Kidney (tissue), 14 donors: ENCODE measurements around the gene DRGX. TPM values are rescaled to one million over a fixed set of nuclear protein-coding genes. Genes with fewer than 3 reads are reported as not detected.
A peak's percentile ranks its signal among the peaks of the same experiment; 100 is the strongest.

Source experiments
- DNase-seq, 5 donors: peaks; one replicate each; pipeline ENCODE4 v3.0.0-alpha.2; 2013 to 2020
- FAIRE-seq: peaks from 2 replicates; lab custom pipeline; 2012; peaks lifted over from hg19 to GRCh38; lab: Jason Lieb, UNC
- H3K27ac ChIP-seq, 2 donors: one replicate each; pipeline ENCODE4 v1.7.0; 2013; ENCODE audit warnings: low read depth in 2 of 2, low read length in 2 of 2, inconsistent platforms in 1 of 2
- H3K27me3 ChIP-seq: one replicate; pipeline ENCODE4 v1.7.1; 2013; ENCODE audit warnings: low read length, inconsistent platforms; ENCODE audit not compliant: control insufficient read depth, insufficient read depth
- H3K36me3 ChIP-seq, 3 donors: one replicate each; pipeline versions ENCODE4 v1.7.0 to v1.7.1; 2013; ENCODE audit warnings: low read length in 3 of 3, control low read depth in 1 of 3, inconsistent platforms in 1 of 3; ENCODE audit not compliant: insufficient read depth in 3 of 3, control insufficient read depth in 2 of 3
- H3K4me1 ChIP-seq, 3 donors: one replicate each; pipeline versions ENCODE4 v1.7.0 to v1.7.1; 2013; ENCODE audit warnings: low read length in 3 of 3, inconsistent platforms in 1 of 3, low read depth in 1 of 3; ENCODE audit not compliant: control insufficient read depth in 2 of 3, insufficient read depth in 2 of 3
- H3K4me3 ChIP-seq, 3 donors: one replicate each; pipeline versions ENCODE4 v1.7.0 to v1.8.1; 2013; ENCODE audit warnings: low read length in 3 of 3, control low read depth in 1 of 3, inconsistent platforms in 1 of 3
- H3K9ac ChIP-seq, 3 donors: one replicate each; pipeline versions ENCODE4 v1.7.0 to v1.7.1; 2013; ENCODE audit warnings: low read length in 3 of 3, control low read depth in 1 of 3, inconsistent platforms in 1 of 3
- H3K9me3 ChIP-seq, 3 donors: one replicate each; pipeline versions ENCODE4 v1.7.0 to v1.7.1; 2013; ENCODE audit warnings: low read length in 3 of 3, control low read depth in 1 of 3, inconsistent platforms in 1 of 3; ENCODE audit not compliant: control insufficient read depth in 2 of 3, insufficient read depth in 1 of 3
- intact Hi-C: fragments of 100-400 bp; cut with DNase I; formaldehyde crosslinking; loops from one replicate; pipeline ENCODE4 v1.11.1; 2022
- polyA plus RNA-seq: library from polyadenylated mRNA; stranded (reverse); fragments of 350-450 nt; fragmentation: Illumina TruSeq; extraction: RNeasy Lipid Tissue Mini Kit (QIAGEN cat#74804); gene quantifications from one replicate; pipeline ENCODE4 v1.2.3, GENCODE V29; 2014; ENCODE audit warnings: low read depth, low replicate concordance; ENCODE audit not compliant: insufficient read depth
- total RNA-seq: library from RNA; stranded (reverse); fragmentation: NEBNext Ultra II Directional; extraction: Animal tissue kit (Norgen Biotek cat#: 25700); gene quantifications from one replicate; pipeline ENCODE4 v1.2.1, GENCODE V29; 2021
- TF ChIP-seq, protein P1 (sequence below): IDR thresholded peaks from 3 replicates; pipeline ENCODE4 v1.5.1; 2012; ENCODE audit warnings: mild to moderate bottlenecking, moderate library complexity, borderline replicate concordance; ENCODE audit not compliant: insufficient read depth; ENCODE audit errors: extremely low read depth
- donor health status: control.
- donor health status: control.
- donor health status: control.
- donor health status: control.
- donor health status: control.
- donor health status: DM: yes; HTN: yes; CAD: no.
- donor health status: Normal renal cell carcinoma (clear cell type).

DRGX gene
- total and polyA plus RNA-seq, 2 donors from 2014 or later = not detected

DNA sequence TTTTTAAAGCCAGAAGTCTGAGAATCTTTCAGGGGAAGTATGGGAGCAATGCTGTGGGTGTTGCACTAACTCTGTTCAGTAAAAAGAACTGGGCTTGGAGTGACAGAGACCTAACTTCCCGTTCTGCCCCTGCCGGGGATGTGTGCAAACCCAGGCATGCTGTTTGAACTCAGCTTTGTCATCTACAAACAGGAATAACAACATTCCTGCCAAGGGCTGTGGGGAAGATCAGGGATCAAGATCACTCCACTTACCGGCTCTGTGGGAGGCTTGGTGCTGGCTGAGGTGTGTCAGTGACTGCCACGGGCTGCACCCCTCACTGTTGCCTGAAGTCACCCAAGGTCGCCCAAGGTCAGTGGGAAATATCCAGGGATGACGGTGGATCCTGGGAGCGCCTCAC is 23.1 kb upstream of the DRGX start:
- Histone ChIP-seq H3K9ac (no peak overlapping the region), H3K27ac (no peak overlapping the region), H3K36me3 (no peaks in the 10 kb centered on the region), H3K4me3 (no peak overlapping the region), H3K27me3 (no peaks in the 10 kb centered on the region), H3K9me3 (no peaks in the 10 kb centered on the region), H3K4me1 (no peaks in the 10 kb centered on the region)
- TF ChIP-seq, protein P1, sequence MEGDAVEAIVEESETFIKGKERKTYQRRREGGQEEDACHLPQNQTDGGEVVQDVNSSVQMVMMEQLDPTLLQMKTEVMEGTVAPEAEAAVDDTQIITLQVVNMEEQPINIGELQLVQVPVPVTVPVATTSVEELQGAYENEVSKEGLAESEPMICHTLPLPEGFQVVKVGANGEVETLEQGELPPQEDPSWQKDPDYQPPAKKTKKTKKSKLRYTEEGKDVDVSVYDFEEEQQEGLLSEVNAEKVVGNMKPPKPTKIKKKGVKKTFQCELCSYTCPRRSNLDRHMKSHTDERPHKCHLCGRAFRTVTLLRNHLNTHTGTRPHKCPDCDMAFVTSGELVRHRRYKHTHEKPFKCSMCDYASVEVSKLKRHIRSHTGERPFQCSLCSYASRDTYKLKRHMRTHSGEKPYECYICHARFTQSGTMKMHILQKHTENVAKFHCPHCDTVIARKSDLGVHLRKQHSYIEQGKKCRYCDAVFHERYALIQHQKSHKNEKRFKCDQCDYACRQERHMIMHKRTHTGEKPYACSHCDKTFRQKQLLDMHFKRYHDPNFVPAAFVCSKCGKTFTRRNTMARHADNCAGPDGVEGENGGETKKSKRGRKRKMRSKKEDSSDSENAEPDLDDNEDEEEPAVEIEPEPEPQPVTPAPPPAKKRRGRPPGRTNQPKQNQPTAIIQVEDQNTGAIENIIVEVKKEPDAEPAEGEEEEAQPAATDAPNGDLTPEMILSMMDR = no peak
- FAIRE-seq (no peak), DNase-seq (peak in 2 of 5 donors; percentile 14 to 27)
- intact Hi-C loops = no loop called here

DNA sequence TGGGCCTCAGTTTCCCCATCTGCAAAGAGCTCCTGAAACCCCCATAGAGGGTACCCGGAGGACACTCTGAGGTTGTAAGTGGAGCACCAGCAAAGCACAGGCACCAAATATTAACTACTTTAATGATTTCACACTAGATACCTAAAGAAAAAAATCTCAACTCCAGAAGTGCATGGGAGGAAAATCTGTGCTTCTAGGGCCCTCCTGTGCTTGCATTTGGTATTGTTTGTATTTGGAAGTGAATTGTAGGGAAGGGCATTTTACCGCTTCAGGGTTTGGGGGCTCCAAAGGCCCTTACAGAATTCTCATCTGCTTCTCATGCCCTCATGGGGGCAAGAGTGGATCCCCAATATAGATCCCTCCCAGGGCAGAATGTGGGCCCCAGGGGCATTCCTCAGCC is 22.4 kb upstream of the DRGX start:
- no peaks in the 10 kb centered on the region for H3K36me3 ChIP-seq
- H3K9ac ChIP-seq = no peak overlapping the region
- FAIRE-seq (no peak), DNase-seq (no peak)
- no peaks in the 10 kb centered on the region for H3K9me3 ChIP-seq
- intact Hi-C loops = no loop called here
- H3K27me3 ChIP-seq = no peaks in the 10 kb centered on the region
- no peak overlapping the region for H3K27ac ChIP-seq
- TF ChIP-seq, protein P1 = no peak
- H3K4me1 ChIP-seq = no peaks in the 10 kb centered on the region
- no peak overlapping the region for H3K4me3 ChIP-seq

DNA sequence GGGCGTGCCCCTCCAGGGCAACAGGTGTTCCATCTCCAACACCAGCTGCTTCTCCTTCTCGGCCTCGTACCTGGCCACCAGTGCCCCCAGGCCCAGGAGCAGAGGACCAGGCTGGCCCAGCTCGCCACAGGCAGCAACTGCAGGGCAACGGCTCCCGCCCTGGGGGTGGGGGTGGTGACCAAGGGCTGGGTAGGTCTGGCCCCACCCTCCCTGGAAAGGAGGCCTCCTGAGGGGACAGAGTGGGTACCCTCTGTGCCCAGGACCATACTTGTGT is 22.1 kb upstream of the DRGX start:
- Histone ChIP-seq H3K27ac (no peak overlapping the region), H3K27me3 (no peaks in the 10 kb centered on the region), H3K4me1 (no peaks in the 10 kb centered on the region), H3K9ac (no peak overlapping the region), H3K9me3 (no peaks in the 10 kb centered on the region), H3K36me3 (no peaks in the 10 kb centered on the region), H3K4me3 (no peak overlapping the region)
- intact Hi-C loops = no loop called here
- DNase-seq (no peak), FAIRE-seq (no peak)
- TF ChIP-seq, protein P1 = no peak

DNA sequence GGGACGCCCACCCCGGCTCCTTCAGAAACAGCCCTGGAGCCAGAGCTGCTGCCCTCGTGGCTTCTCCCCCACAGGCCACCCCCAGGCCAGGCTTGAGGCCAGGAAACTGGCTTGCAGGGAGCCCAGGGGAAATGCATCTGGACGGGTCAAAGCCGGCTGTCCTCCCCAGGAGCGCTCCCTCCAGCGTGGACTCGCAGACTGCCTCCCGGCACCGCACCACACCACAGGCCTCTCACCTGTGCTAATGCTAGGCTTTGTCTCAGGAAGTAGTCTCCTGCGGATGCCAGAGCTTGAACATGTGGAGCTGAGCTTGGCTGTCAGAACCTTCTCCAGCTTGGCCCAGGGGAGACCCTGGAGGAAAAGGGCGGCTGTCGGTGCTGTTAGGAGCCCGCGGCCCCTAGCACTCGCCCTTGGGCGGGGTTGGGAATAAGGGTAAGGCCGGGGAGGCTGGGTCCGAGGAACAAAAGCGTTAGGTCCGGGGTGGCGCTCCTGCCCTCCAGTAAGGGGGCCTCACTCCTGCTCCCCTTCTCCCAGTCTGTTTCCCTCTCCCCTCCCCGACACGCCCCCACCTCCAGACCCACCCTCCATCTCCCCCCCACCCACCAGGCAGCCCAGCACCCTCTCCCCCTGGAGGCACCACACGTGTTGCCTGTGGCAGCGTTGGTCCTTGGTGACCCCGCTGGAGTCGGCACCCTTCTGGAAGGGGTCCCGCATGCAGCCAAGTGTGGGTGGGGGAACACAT is 21.6 kb upstream of the DRGX start:
- no peak overlapping the region for H3K27ac ChIP-seq
- H3K36me3 ChIP-seq = no peaks in the 10 kb centered on the region
- no peak overlapping the region for H3K4me3 ChIP-seq
- no peaks in the 10 kb centered on the region for H3K4me1 ChIP-seq
- FAIRE-seq = no peak
- intact Hi-C loops = no loop called here
- no peak overlapping the region for H3K9ac ChIP-seq
- H3K9me3 ChIP-seq = no peaks in the 10 kb centered on the region
- TF ChIP-seq, protein P1 = no peak
- H3K27me3 ChIP-seq = no peaks in the 10 kb centered on the region
- DNase-seq = no peak
